Neural progenitor cell (in vitro differentiated cells): ENCODE data around the gene PES1. TPM values are rescaled to one million over a fixed set of nuclear protein-coding genes. Genes with fewer than 3 reads are reported as not detected.
A peak's percentile ranks its signal among the peaks of the same experiment; 100 is the strongest.

Experiments used
- DNase-seq: peaks from one replicate; pipeline ENCODE4 v3.0.0-alpha.2; 2016; ENCODE audit warnings: low spot score
- H2AFZ ChIP-seq: fragments of 200-600 bp; sonication (generic); replicated peaks from 2 replicates; pipeline ENCODE4 v1.6.1; 2016; ENCODE audit warnings: antibody characterized with exemption
- H3F3A ChIP-seq: fragments of 200-600 bp; sonication (generic); 2 replicates; pipeline ENCODE4 v1.6.1; 2016; ENCODE audit warnings: antibody characterized with exemption, low read depth
- H3K27ac ChIP-seq: fragments of 200-600 bp; sonication (generic); 2 replicates; pipeline ENCODE4 v1.5.1; 2016; ENCODE audit warnings: mild to moderate bottlenecking
- H3K27me3 ChIP-seq: fragments of 200-600 bp; sonication (generic); 2 replicates; pipeline ENCODE4 v1.6.1; 2016; ENCODE audit warnings: mild to moderate bottlenecking, moderate library complexity
- H3K36me3 ChIP-seq: fragments of 200-600 bp; sonication (generic); 2 replicates; pipeline ENCODE4 v1.5.1; 2016
- H3K4me1 ChIP-seq: fragments of 200-600 bp; sonication (generic); 2 replicates; pipeline ENCODE4 v1.6.1; 2016; ENCODE audit warnings: mixed run types
- H3K4me2 ChIP-seq: fragments of 200-600 bp; sonication (generic); 2 replicates; pipeline ENCODE4 v1.6.1; 2016
- H3K4me3 ChIP-seq: fragments of 200-600 bp; sonication (generic); 2 replicates; pipeline ENCODE4 v1.5.1; 2016
- H3K79me2 ChIP-seq: fragments of 200-600 bp; sonication (generic); 2 replicates; pipeline ENCODE4 v1.6.1; 2016; ENCODE audit warnings: low read depth
- H3K9ac ChIP-seq: fragments of 200-600 bp; sonication (generic); 2 replicates; pipeline ENCODE4 v1.6.1; 2016
- H3K9me3 ChIP-seq: fragments of 200-600 bp; sonication (generic); 2 replicates; pipeline ENCODE4 v1.5.1; 2016; ENCODE audit warnings: low read depth
- H4K20me1 ChIP-seq: fragments of 200-600 bp; sonication (generic); 2 replicates; pipeline ENCODE4 v1.6.1; 2016; ENCODE audit warnings: low read depth
- H3K27ac Mint-ChIP-seq: 3 replicates; pipeline ENCODE4 v1.8.0; 2021; ENCODE audit warnings: mixed read lengths
- H3K27me3 Mint-ChIP-seq: 2 replicates; pipeline ENCODE4 v1.8.0; 2022; ENCODE audit warnings: low read depth, mild to moderate bottlenecking, inconsistent platforms, moderate library complexity, mixed read lengths; ENCODE audit not compliant: insufficient read depth
- H3K36me3 Mint-ChIP-seq: 3 replicates; pipeline ENCODE4 v1.8.0; 2021; ENCODE audit warnings: mixed read lengths
- H3K4me1 Mint-ChIP-seq: 3 replicates; pipeline ENCODE4 v1.8.0; 2021; ENCODE audit warnings: mixed read lengths
- H3K4me3 Mint-ChIP-seq: 3 replicates; pipeline ENCODE4 v1.8.0; 2021; ENCODE audit warnings: mild to moderate bottlenecking, moderate library complexity, mixed read lengths
- H3K9me3 Mint-ChIP-seq: 3 replicates; pipeline ENCODE4 v1.8.0; 2020; ENCODE audit warnings: mixed read lengths
- EZH2 ChIP-seq: fragments of 200-600 bp; sonication (generic); IDR thresholded peaks from 2 replicates; pipeline ENCODE4 v1.6.1; 2017; ENCODE audit warnings: antibody characterized with exemption, mild to moderate bottlenecking, moderate library complexity
- EZH2phosphoT487 ChIP-seq: fragments of 200-600 bp; sonication (generic); IDR thresholded peaks from 2 replicates; pipeline ENCODE4 v1.6.1; 2017; ENCODE audit warnings: antibody characterized with exemption
- total RNA-seq: library from RNA; depleted of rRNA; stranded (reverse); fragments of >200 nt; gene quantifications from 2 replicates; pipeline ENCODE4 v1.2.3, GENCODE V29; 2015; ENCODE audit warnings: low replicate concordance
- TF ChIP-seq, protein P1 (sequence below): fragments of 200-600 bp; sonication (generic); IDR thresholded peaks from 2 replicates; pipeline ENCODE4 v1.5.1; 2017; ENCODE audit warnings: antibody characterized with exemption, mild to moderate bottlenecking

The PES1 gene
- total RNA-seq, result 30.2 and 54.4 TPM in 2 replicates

DNA sequence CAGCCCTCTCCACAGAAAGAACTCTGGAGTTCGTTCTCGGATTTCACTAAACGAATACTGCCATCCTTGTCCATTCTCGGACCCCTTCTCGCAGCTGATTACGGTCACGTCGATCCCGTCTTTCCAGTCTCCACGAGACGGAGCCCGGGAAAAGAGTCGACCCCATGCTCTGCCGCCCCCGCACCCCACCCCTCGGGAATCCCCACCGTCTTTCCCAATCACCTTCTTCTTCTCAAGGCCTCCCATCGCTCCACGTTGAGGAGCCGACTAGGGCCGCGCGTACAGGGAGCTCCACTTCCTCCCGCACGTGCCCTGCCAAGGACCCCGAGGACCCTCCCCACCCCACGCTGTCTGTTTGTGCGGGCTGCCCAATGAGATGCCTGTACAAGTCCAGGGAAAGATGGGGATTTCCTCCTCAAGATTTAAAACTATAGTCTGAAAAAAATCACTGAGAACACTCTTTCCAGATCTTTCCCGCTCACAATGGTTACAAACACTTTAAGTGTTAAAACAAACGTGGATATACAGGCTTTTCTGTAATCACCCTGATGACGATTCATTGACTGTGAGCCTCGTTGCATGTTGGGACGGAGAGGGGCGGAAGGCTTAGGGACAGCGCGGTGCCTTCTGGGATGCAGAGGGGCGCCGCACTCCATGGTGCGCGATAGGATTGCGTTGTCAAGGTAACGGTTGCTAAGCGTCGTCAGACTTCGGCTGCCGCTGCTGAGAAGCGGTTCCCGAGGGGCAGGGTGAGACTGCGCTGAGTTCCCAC, at the start of gene PES1:
Gene PES1, minus strand, starts transcription at position 323 of the 772 bp plus-strand sequence. Its CDS starts 77 bp downstream, at position 246.
- peak within 1 kb of the TSS; percentile 84 for H3K9ac ChIP-seq
- H3K4me2 ChIP-seq, result peak within 1 kb of the TSS; percentile 97
- Mint-ChIP-seq H3K4me3 (no peak within 1 kb of the TSS), H3K9me3 (no peaks in the 10 kb centered on the region), H3K27me3 (peaks cover 2% of the 10 kb centered on the region), H3K4me1 (no peaks in the 10 kb centered on the region), H3K27ac (no peak within 1 kb of the TSS), H3K36me3 (peaks cover 6% of the 10 kb centered on the region)
- no peaks in the 10 kb centered on the region for H3K36me3 ChIP-seq
- H3F3A ChIP-seq, result no peaks in the 10 kb centered on the region
- peaks cover 11% of the 10 kb centered on the region for H3K4me1 ChIP-seq
- H2AFZ ChIP-seq, result peak within 1 kb of the TSS; percentile 80
- peaks cover 25% of the 10 kb centered on the region for H3K27me3 ChIP-seq
- H4K20me1 ChIP-seq, result peaks cover 3% of the 10 kb centered on the region
- H3K27ac ChIP-seq, result peak within 1 kb of the TSS; percentile 86
- peaks cover 25% of the 10 kb centered on the region for H3K79me2 ChIP-seq
- H3K9me3 ChIP-seq, result no peaks in the 10 kb centered on the region
- H3K4me3 ChIP-seq, result peak within 1 kb of the TSS; percentile 87
- DNase-seq, result peak; percentile 100
- TF ChIP-seq EZH2, result no peak
- no peak for TF ChIP-seq EZH2phosphoT487

DNA sequence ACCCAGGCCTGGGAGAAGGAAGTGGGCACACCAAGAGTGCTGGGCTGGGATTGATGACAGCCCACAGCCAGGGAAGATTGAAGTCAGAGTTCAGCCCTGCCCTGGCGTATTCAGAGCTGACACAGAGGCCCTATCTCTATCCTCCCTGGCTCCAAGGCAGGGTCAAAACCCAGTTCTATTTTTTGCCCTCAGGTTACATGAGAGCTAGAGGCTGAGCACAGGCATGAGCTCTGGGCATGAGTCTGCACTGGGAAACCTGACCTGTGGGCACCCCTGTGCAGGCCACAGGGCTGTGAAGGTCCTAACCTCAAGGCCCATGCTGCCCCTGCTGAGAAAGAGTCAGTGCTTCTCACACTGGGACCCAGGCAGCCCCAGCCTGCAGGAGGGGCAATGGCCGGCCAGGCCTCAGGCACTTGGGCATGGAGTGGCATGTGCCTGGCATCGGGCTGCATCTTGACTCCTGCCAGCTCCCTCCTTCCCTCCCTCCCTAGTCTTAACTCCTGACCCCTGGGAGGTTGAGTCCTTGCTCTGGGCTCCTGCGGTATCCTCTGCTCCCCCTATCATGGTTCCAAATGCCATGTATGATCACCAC, 49.2 kb upstream of the PES1 start:
- H3K27ac ChIP-seq, result no peak overlapping the region
- H3K4me2 ChIP-seq, result no peak overlapping the region
- H3K27ac Mint-ChIP-seq, result no peak overlapping the region
- H3K4me1 Mint-ChIP-seq, result peaks cover 23% of the 10 kb centered on the region
- H3K36me3 ChIP-seq, result no peaks in the 10 kb centered on the region
- H3K79me2 ChIP-seq, result no peaks in the 10 kb centered on the region
- DNase-seq, result no peak
- no peaks in the 10 kb centered on the region for H3K4me1 ChIP-seq
- peaks cover 8% of the 10 kb centered on the region for H3K27me3 ChIP-seq
- no peaks in the 10 kb centered on the region for H3K9me3 ChIP-seq
- TF ChIP-seq, protein P1, sequence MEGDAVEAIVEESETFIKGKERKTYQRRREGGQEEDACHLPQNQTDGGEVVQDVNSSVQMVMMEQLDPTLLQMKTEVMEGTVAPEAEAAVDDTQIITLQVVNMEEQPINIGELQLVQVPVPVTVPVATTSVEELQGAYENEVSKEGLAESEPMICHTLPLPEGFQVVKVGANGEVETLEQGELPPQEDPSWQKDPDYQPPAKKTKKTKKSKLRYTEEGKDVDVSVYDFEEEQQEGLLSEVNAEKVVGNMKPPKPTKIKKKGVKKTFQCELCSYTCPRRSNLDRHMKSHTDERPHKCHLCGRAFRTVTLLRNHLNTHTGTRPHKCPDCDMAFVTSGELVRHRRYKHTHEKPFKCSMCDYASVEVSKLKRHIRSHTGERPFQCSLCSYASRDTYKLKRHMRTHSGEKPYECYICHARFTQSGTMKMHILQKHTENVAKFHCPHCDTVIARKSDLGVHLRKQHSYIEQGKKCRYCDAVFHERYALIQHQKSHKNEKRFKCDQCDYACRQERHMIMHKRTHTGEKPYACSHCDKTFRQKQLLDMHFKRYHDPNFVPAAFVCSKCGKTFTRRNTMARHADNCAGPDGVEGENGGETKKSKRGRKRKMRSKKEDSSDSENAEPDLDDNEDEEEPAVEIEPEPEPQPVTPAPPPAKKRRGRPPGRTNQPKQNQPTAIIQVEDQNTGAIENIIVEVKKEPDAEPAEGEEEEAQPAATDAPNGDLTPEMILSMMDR, result no peak
- no peak for TF ChIP-seq EZH2
- no peak for TF ChIP-seq EZH2phosphoT487
- no peak overlapping the region for H3K4me3 ChIP-seq
- no peaks in the 10 kb centered on the region for H3K9me3 Mint-ChIP-seq
- H3K36me3 Mint-ChIP-seq, result peaks cover 5% of the 10 kb centered on the region
- no peaks in the 10 kb centered on the region for H4K20me1 ChIP-seq
- no peak overlapping the region for H3K9ac ChIP-seq
- H3F3A ChIP-seq, result peaks cover 3% of the 10 kb centered on the region
- H3K27me3 Mint-ChIP-seq, result peaks cover 8% of the 10 kb centered on the region
- no peak overlapping the region for H3K4me3 Mint-ChIP-seq
- no peak overlapping the region for H2AFZ ChIP-seq

DNA sequence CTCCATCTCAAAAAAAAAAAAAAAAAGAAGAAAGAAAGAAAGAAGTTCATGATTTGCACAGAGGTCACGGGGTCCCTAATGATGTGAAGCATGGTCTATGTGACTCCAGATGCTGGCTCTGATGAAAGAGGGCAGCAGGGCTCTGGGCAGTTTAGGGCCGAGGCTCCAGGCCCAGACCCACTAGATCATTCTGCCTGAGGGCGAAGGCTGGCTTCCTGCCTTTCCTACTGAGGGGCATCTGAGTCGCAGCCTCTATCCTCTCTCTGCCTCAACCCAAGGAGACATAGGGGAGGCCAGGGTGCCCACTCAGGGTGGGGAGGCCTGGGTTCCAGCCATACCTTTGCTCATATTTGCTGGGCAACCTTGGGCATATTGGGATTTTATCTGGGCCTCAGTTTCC, 48.7 kb upstream of the PES1 start:
- no peaks in the 10 kb centered on the region for H3K9me3 ChIP-seq
- H3K27ac ChIP-seq, result no peak overlapping the region
- no peak overlapping the region for H3K9ac ChIP-seq
- H4K20me1 ChIP-seq, result no peaks in the 10 kb centered on the region
- no peak overlapping the region for H3K4me3 ChIP-seq
- H3K36me3 ChIP-seq, result no peaks in the 10 kb centered on the region
- H3K4me1 ChIP-seq, result no peaks in the 10 kb centered on the region
- Mint-ChIP-seq H3K9me3 (no peaks in the 10 kb centered on the region), H3K27me3 (peaks cover 8% of the 10 kb centered on the region), H3K36me3 (peaks cover 5% of the 10 kb centered on the region), H3K4me1 (peaks cover 24% of the 10 kb centered on the region), H3K27ac (no peak overlapping the region), H3K4me3 (no peak overlapping the region)
- H3K27me3 ChIP-seq, result peaks cover 8% of the 10 kb centered on the region
- H3K4me2 ChIP-seq, result no peak overlapping the region
- no peaks in the 10 kb centered on the region for H3K79me2 ChIP-seq
- H2AFZ ChIP-seq, result no peak overlapping the region
- DNase-seq, result no peak
- H3F3A ChIP-seq, result peaks cover 6% of the 10 kb centered on the region
- no peak for TF ChIP-seq EZH2phosphoT487
- TF ChIP-seq, protein P1, result no peak
- TF ChIP-seq EZH2, result no peak

DNA sequence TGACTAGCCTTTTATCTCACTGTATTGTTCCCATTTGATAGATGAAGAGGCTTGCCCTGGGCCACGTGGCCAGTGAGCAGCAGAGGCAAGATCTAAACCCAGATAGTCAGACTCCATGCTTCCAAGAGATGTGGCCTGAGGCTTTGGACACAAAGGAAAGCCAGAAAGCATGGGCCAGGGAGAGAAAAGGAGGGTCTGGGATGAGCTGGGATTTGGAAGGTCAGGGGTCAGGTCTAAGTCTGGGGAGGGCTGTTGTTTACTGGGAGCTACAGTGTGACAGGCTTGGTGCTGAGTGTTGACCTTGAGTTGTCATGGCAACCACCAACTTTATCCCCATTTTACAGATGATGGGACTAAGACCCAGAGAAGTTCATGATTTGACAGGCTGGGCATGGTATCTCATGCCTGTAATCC, 46.0 kb upstream of the PES1 start:
- Mint-ChIP-seq H3K9me3 (no peaks in the 10 kb centered on the region), H3K27ac (no peak overlapping the region), H3K27me3 (peaks cover 7% of the 10 kb centered on the region), H3K4me1 (peaks cover 23% of the 10 kb centered on the region), H3K4me3 (peak overlapping the region; percentile 34), H3K36me3 (peaks cover 5% of the 10 kb centered on the region)
- H3K36me3 ChIP-seq, result no peaks in the 10 kb centered on the region
- no peak overlapping the region for H3K27ac ChIP-seq
- H3K4me2 ChIP-seq, result no peak overlapping the region
- H3K4me3 ChIP-seq, result no peak overlapping the region
- H2AFZ ChIP-seq, result no peak overlapping the region
- H3K4me1 ChIP-seq, result peaks cover 3% of the 10 kb centered on the region
- H3K9ac ChIP-seq, result no peak overlapping the region
- DNase-seq, result no peak
- peaks cover 8% of the 10 kb centered on the region for H3K27me3 ChIP-seq
- TF ChIP-seq EZH2phosphoT487 (no peak), EZH2 (no peak)
- TF ChIP-seq, protein P1, result no peak
- no peaks in the 10 kb centered on the region for H4K20me1 ChIP-seq
- H3F3A ChIP-seq, result peaks cover 15% of the 10 kb centered on the region
- no peaks in the 10 kb centered on the region for H3K79me2 ChIP-seq
- no peaks in the 10 kb centered on the region for H3K9me3 ChIP-seq
